ENCODE results near the gene OR10A2.

OR10A2 gene

DNA sequence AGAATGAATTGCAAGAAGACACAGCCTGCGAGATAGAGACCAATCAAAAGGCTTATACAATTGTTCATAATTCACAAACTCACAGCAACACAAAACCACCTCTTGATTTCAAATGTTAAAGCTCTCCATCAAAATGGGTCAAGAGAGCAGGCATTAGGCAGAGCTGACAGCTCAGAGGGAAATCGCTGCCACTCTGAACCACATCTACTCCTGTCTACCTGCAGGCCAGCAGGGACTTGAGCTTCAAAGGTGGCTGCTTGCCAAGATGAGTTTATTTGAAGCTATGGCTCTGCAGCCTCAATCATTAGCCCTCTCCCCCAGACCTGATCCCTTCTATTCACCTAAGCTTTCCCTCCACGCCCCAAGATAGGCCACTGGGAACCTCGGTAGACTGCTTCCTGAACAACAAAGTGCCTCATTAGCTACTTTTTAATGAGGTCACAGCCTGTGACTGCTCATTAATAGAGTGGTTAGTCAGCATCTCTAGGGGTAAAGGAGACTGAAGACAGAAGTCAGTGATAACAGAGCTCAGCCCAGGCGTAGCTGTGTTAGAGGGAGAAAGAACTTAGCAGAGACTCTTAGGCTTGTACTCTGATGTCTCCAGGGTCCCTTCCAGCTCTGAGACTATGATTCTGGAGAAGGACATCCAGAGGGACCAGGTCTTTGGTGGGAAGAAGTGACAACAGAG is 38.6 kb upstream of the OR10A2 start:
- Histone ChIP-seq H3K27me3 (ENCODE audit: insufficient read depth, low read depth) (no peaks in the 10 kb centered on the region), H4K20me1 (ENCODE audit: insufficient read depth) (no peaks in the 10 kb centered on the region), H3K4me3 (IDR thresholded peaks at IDR 0.05; ENCODE audit: insufficient read depth, low read depth, low read length) (no peak overlapping the region), H2AFZ (ENCODE audit: low read depth) (no peak overlapping the region), H3K36me3 (ENCODE audit: insufficient read depth) (no peaks in the 10 kb centered on the region), H3K4me2 (no peak overlapping the region), H3K27ac (no peak overlapping the region), H3K4me1 (ENCODE audit: low read depth, poor library complexity, severe bottlenecking) (peaks cover 20% of the 10 kb centered on the region), H3K9ac (no peak overlapping the region), H3K79me2 (ENCODE audit: insufficient read depth, low read depth) (no peaks in the 10 kb centered on the region)
- TF ChIP-seq, protein P1, sequence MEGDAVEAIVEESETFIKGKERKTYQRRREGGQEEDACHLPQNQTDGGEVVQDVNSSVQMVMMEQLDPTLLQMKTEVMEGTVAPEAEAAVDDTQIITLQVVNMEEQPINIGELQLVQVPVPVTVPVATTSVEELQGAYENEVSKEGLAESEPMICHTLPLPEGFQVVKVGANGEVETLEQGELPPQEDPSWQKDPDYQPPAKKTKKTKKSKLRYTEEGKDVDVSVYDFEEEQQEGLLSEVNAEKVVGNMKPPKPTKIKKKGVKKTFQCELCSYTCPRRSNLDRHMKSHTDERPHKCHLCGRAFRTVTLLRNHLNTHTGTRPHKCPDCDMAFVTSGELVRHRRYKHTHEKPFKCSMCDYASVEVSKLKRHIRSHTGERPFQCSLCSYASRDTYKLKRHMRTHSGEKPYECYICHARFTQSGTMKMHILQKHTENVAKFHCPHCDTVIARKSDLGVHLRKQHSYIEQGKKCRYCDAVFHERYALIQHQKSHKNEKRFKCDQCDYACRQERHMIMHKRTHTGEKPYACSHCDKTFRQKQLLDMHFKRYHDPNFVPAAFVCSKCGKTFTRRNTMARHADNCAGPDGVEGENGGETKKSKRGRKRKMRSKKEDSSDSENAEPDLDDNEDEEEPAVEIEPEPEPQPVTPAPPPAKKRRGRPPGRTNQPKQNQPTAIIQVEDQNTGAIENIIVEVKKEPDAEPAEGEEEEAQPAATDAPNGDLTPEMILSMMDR (conservative IDR thresholded peaks at IDR 0.05; ENCODE audit: low read depth, low read length), result no peak

DNA sequence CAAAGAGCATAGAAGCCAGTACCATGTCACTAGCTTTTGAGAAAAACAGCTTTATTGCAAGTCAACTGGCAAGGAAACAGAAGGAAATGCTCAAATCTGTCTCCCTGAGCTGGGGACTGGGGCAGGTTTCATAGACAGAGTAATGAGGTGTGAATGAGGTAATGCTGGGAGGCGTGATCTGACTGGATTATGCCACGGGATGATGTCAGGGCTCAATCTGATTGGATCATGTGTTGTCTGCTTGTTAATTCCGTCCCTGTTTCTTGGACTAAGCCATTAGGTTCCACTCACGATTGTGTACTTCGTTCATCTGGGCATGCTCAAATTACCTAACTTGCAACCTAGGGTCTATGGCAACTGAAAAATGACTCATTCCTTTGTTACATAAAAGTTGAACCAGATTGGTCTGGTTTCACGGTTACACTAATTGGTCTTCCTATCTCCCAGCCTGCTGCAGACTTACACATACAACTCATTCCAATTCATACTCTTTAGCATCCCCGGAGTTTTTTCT is 37.6 kb upstream of the OR10A2 start:
- Histone ChIP-seq H3K27ac (no peak overlapping the region), H3K4me1 (ENCODE audit: low read depth, poor library complexity, severe bottlenecking) (peaks cover 20% of the 10 kb centered on the region), H3K4me2 (no peak overlapping the region), H3K9ac (no peak overlapping the region), H4K20me1 (ENCODE audit: insufficient read depth) (no peaks in the 10 kb centered on the region), H3K27me3 (ENCODE audit: insufficient read depth, low read depth) (no peaks in the 10 kb centered on the region), H3K36me3 (ENCODE audit: insufficient read depth) (no peaks in the 10 kb centered on the region), H3K4me3 (IDR thresholded peaks at IDR 0.05; ENCODE audit: insufficient read depth, low read depth, low read length) (no peak overlapping the region), H3K79me2 (ENCODE audit: insufficient read depth, low read depth) (no peaks in the 10 kb centered on the region), H2AFZ (ENCODE audit: low read depth) (no peak overlapping the region)
- TF ChIP-seq, protein P1 (conservative IDR thresholded peaks at IDR 0.05; ENCODE audit: low read depth, low read length), result no peak

DNA sequence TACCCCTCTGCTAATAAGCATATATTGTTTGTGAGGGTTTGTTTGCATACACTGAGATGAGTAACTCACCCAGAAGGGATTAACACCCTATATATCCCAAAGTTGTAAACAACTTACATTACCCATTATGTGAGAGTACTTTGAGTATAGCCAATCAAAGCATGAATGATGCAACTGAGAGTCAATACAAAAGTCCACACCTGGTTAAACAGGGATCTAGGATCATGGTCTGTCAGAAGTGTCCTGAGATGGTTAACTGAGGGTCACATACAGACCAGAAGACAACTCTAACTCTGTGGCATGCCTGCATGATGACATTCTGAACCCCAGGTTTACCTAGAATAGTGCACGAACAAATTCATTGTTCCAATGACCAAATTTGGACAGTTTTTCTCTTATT is 34.8 kb upstream of the OR10A2 start:
- Histone ChIP-seq H3K4me1 (ENCODE audit: low read depth, poor library complexity, severe bottlenecking) (peaks cover 20% of the 10 kb centered on the region), H4K20me1 (ENCODE audit: insufficient read depth) (no peaks in the 10 kb centered on the region), H3K27ac (no peak overlapping the region), H2AFZ (ENCODE audit: low read depth) (no peak overlapping the region), H3K4me3 (IDR thresholded peaks at IDR 0.05; ENCODE audit: insufficient read depth, low read depth, low read length) (no peak overlapping the region), H3K4me2 (no peak overlapping the region), H3K27me3 (ENCODE audit: insufficient read depth, low read depth) (no peaks in the 10 kb centered on the region), H3K36me3 (ENCODE audit: insufficient read depth) (no peaks in the 10 kb centered on the region), H3K9ac (no peak overlapping the region), H3K79me2 (ENCODE audit: insufficient read depth, low read depth) (no peaks in the 10 kb centered on the region)
- TF ChIP-seq, protein P1 (conservative IDR thresholded peaks at IDR 0.05; ENCODE audit: low read depth, low read length), result no peak

DNA sequence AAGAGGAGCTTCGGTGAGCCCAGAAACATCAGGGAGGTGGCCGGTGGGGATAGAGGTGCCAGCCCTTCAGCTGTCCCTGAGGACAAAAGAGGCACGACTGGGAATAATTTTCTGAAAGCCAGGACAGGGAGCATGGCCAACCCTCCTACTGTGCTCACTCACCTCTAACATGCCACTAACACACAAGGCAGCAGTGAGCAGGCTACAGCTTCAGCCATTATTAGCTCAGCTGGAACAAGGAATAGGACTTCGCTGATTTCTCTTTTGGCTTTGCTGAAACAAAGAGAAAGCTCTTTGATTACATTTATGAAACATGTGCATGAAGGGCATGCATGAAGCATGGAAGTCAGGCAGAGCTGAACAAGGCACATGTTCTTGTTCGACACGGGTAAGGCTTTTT is 29.5 kb upstream of the OR10A2 start:
- Histone ChIP-seq H3K36me3 (ENCODE audit: insufficient read depth) (no peaks in the 10 kb centered on the region), H3K27me3 (ENCODE audit: insufficient read depth, low read depth) (no peaks in the 10 kb centered on the region), H3K4me1 (ENCODE audit: low read depth, poor library complexity, severe bottlenecking) (peaks cover 2% of the 10 kb centered on the region), H3K4me3 (IDR thresholded peaks at IDR 0.05; ENCODE audit: insufficient read depth, low read depth, low read length) (no peak overlapping the region), H4K20me1 (ENCODE audit: insufficient read depth) (no peaks in the 10 kb centered on the region), H3K4me2 (no peak overlapping the region), H3K9ac (no peak overlapping the region), H3K79me2 (ENCODE audit: insufficient read depth, low read depth) (no peaks in the 10 kb centered on the region), H2AFZ (ENCODE audit: low read depth) (no peak overlapping the region), H3K27ac (no peak overlapping the region)
- TF ChIP-seq, protein P1 (conservative IDR thresholded peaks at IDR 0.05; ENCODE audit: low read depth, low read length), result no peak

Data from KMS-11 (cell line).